ENCODE results near the gene ZBTB34.

GRCh38 chr9:126880947-126881332 lies 20.5 kb downstream of the ZBTB34 start:
- TF ChIP-seq CTCF (IDR thresholded peaks at IDR 0.05) (no peak), EZH2 (IDR thresholded peaks at IDR 0.05) (no peak)

Measured in neural progenitor cell (in vitro differentiated cells).